ENCODE data around the gene SLFN12L. TPM values are rescaled to one million over a fixed set of nuclear protein-coding genes. Genes with fewer than 3 reads are reported as not detected.

SLFN12L gene
- total RNA-seq, 2 donors from 2014 or later: 1.0 to 1.3 TPM

- intact Hi-C loops (cut with DNase I): no loop called here
- ATAC-seq: no peak
- DNase-seq: no peak
Measured at GRCh38 chr17:35453171-35453570, 84.3 kb downstream of the SLFN12L start.

DNA sequence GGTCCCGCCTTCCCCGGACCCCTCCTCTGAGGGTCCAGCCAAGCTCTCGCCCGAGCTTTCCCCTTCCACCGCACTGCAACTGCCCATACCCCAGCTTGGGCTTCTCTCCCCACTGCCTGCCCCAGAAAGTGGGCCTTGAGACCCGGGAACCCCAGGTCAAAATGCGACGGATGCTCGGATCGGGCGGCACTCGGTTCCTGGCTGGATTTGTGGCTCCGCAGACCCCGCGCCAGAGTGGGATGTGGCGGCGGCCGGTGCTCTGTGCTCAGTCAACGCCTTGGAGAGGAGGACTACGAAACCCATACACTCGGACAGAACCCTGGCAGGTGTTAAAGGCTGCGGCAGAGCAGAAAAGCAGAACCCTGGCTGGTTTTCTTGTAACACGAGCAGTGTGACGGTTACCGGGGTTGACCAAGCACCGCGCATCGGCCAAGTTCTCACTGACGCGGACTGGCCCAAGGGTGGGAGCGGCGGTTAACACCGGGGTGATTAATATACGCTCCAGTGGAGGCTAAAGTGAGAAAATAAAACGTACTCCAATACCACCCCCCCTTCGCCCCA is 88.0 kb downstream of the SLFN12L start:
- DNase-seq (peak; percentile 45), ATAC-seq (peak; percentile 42 to 63)
- intact Hi-C loops (cut with DNase I): no loop called here

GRCh38 chr17:35448899-35449227 is 88.6 kb downstream of the SLFN12L start:
- intact Hi-C loops (cut with DNase I): no loop called here
- ATAC-seq: peak; percentile 13 to 19
- no peak for DNase-seq

DNA sequence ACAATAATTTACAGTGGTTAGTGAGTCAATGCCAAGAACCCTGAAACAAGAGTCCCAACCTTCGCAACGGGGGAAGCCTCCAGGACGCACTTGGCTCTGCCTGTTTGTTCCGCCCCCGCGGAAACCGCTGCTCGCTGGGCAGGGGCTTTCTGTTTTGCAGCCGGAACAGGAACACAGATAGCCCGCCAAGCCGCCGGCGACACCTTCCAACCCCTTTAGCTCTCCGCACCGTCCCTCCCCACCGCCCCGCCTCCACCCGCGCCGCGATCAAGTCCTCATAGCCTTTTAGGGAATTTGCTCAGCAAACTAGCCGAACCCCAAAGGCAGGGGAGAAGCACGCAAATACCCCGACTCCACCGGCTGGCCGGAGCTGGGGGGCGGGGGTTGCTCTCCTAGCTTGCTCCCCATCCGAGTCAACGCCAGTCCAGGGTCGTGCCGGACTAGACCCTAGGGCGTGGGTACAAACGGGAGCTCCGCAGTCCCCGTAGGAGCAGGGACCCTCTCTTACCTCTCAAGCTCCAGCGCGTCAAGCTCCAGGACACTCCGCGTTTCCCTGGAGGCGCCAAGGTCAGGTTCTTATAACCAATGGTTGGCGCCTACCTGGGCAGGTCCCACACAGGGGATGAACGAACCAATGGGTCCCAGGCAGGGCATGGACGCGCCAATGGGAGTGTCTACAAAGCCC is 89.1 kb downstream of the SLFN12L start, which contains the start of gene SLFN13:
TSS of gene SLFN13 (minus strand) at position 553 of the 685 bp plus-strand sequence. CDS start 3,086 bp downstream, outside the sequence.
- intact Hi-C loops (cut with DNase I): no loop called here
- ATAC-seq (peak; percentile 87 to 91), DNase-seq (peak; percentile 87)

- no peak for ATAC-seq
- intact Hi-C loops (cut with DNase I): no loop called here
- no peak for DNase-seq
Measured at GRCh38 chr17:35447499-35447898, 90.0 kb downstream of the SLFN12L start.

GRCh38 chr17:35438433-35438832 is 99.0 kb downstream of the SLFN12L start:
- intact Hi-C loops (cut with DNase I): no loop called here
- no peak for DNase-seq
- no peak for ATAC-seq

- intact Hi-C loops (cut with DNase I): loop anchor here in 1 of 2 donors (5.0 kb wide), 1 partner anchor 121 kb away; no protein-coding TSS in a partner anchor
- DNase-seq (peak; percentile 86), ATAC-seq (peak; percentile 90 to 96)
Measured at GRCh38 chr17:35433075-35433894, 104.2 kb downstream of the SLFN12L start.

GRCh38 chr17:35432176-35433074 is 105.1 kb downstream of the SLFN12L start, which contains the start of gene SLFN12:
Gene SLFN12 (minus strand): TSS chr17:35432500. CDS start chr17:35423028, 9,472 bp downstream.
- intact Hi-C loops (cut with DNase I): loop anchor here in 1 of 2 donors (5.0 kb wide), 1 partner anchor 120 kb away; no protein-coding TSS in a partner anchor
- ATAC-seq (peak; percentile 90 to 93), DNase-seq (peak; percentile 68)

DNA sequence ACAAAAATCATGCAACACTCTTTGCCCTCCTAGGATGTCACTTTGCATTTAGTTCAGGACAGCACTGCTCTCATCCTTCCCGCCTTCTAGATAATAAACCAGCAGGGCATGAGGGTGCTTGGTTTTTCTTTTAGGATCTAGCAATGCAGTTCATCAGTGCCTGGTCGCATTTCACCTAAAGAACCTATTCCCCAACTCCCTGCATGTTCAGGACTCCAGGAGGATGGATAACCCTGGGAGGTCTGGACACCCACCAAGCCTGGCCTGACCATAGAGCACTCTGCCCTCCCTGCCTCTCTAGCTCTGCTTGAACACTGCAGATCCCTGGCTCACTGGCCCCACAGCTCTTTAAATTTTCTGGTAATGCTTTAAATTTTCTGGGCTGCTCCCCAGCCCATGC is 107.8 kb downstream of the SLFN12L start:
- DNase-seq (no peak), ATAC-seq (no peak)
- intact Hi-C loops (cut with DNase I): loop anchor here in 1 of 2 donors (5.0 kb wide), 1 partner anchor 117 kb away; no protein-coding TSS in a partner anchor

DNA sequence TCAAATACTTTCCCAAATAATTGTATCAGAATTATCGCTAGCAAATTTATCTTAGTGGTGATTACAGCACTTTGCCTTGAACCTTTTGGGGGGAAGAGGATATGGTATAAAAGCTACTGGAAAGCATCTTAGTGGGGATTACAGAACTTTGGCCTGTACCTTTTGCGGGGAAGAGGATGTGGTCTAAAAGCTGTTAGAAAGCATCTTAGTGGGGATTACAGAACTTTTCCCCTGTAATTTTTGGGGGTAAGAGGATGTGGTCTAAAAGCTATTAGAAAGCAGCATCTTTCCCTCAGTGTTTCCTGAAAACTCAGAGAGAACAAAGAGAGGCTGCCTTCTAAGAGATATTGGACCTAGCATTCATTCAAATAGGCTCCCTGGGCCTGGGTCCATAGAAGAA is 109.2 kb downstream of the SLFN12L start:
- intact Hi-C loops (cut with DNase I): no loop called here
- DNase-seq (no peak), ATAC-seq (no peak)

DNA sequence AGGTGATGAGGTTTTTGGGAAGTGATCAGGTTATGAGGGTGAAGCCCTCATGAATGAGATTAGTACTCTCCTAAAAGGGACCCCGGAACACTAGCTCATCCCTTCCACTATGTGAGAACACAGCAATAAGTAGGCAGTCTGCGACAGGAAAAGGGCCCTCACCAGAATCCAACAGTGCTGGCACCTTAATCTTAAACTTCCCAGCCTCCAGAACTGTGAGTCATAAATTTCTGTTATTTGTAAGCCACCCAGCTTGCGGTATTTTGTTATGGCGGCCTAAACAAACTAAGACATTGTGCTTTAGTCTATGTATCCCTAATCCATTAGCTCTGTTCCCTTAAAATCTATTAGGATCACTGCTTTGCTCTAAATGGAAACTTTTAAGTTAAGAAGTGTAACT is 113.7 kb downstream of the SLFN12L start:
- DNase-seq (no peak), ATAC-seq (no peak)
- intact Hi-C loops (cut with DNase I): no loop called here

Other genes starting within 250 kb of the SLFN12L start
- 10 to 100 TPM; 26.6 to 27.4 TPM for gene SLFN11, start 164.1 kb downstream of the SLFN12L start, total RNA-seq
- gene SLFN12, start 105.2 kb downstream of the SLFN12L start, total RNA-seq: 1 to 10 TPM; 5.7 to 8.8 TPM
- 1 to 10 TPM; 6.3 to 7.5 TPM for gene SLFN13, start 88.9 kb downstream of the SLFN12L start, total RNA-seq
- gene SLFN14, start 23.1 kb upstream of the SLFN12L start, total RNA-seq: not detected
- gene PEX12, start 40.9 kb upstream of the SLFN12L start, total RNA-seq: 1 to 10 TPM; 6.3 to 6.5 TPM
- 100 to 1,000 TPM; 132 to 152 TPM for gene AP2B1, start 49.6 kb upstream of the SLFN12L start, total RNA-seq
- gene RASL10B, start 194.0 kb upstream of the SLFN12L start, total RNA-seq: 10 to 100 TPM; 23.9 to 24.7 TPM
- 1 to 10 TPM in 1 of 2 donors, under 1 TPM in 1; 0.47 to 1.1 TPM for gene GAS2L2, start 215.6 kb upstream of the SLFN12L start, total RNA-seq
- gene C17orf50, start 223.2 kb upstream of the SLFN12L start, total RNA-seq: not detected

All from left cardiac atrium (tissue), 4 donors.